ENCODE data around the gene CNGA3. TPM values are rescaled to one million over a fixed set of nuclear protein-coding genes. Genes with fewer than 3 reads are reported as not detected.

The CNGA3 gene
- total RNA-seq, 4 donors from 2014 or later: 0.25 to 0.47 TPM; not detected in 2

DNA sequence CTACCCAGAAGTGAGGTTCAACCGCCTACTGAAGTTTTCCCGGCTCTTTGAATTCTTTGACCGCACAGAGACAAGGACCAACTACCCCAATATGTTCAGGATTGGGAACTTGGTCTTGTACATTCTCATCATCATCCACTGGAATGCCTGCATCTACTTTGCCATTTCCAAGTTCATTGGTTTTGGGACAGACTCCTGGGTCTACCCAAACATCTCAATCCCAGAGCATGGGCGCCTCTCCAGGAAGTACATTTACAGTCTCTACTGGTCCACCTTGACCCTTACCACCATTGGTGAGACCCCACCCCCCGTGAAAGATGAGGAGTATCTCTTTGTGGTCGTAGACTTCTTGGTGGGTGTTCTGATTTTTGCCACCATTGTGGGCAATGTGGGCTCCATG, 49.7 kb downstream of the CNGA3 start:
- ATAC-seq (ENCODE audit: low FRiP score) (no peak), DNase-seq (ENCODE audit: low spot score) (no peak)
- TF ChIP-seq, protein P1, sequence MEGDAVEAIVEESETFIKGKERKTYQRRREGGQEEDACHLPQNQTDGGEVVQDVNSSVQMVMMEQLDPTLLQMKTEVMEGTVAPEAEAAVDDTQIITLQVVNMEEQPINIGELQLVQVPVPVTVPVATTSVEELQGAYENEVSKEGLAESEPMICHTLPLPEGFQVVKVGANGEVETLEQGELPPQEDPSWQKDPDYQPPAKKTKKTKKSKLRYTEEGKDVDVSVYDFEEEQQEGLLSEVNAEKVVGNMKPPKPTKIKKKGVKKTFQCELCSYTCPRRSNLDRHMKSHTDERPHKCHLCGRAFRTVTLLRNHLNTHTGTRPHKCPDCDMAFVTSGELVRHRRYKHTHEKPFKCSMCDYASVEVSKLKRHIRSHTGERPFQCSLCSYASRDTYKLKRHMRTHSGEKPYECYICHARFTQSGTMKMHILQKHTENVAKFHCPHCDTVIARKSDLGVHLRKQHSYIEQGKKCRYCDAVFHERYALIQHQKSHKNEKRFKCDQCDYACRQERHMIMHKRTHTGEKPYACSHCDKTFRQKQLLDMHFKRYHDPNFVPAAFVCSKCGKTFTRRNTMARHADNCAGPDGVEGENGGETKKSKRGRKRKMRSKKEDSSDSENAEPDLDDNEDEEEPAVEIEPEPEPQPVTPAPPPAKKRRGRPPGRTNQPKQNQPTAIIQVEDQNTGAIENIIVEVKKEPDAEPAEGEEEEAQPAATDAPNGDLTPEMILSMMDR (IDR thresholded peaks at IDR 0.05): no peak

DNA sequence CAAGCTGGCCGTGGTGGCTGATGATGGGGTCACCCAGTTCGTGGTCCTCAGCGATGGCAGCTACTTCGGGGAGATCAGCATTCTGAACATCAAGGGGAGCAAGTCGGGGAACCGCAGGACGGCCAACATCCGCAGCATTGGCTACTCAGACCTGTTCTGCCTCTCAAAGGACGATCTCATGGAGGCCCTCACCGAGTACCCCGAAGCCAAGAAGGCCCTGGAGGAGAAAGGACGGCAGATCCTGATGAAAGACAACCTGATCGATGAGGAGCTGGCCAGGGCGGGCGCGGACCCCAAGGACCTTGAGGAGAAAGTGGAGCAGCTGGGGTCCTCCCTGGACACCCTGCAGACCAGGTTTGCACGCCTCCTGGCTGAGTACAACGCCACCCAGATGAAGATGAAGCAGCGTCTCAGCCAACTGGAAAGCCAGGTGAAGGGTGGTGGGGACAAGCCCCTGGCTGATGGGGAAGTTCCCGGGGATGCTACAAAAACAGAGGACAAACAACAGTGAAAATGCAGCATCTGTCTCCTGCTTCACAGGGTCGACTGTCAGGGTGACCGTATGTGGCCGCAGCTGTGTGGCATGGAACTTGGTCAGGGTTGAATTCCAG, 50.6 kb downstream of the CNGA3 start:
- no peak for ATAC-seq (ENCODE audit: low FRiP score)
- TF ChIP-seq, protein P1 (IDR thresholded peaks at IDR 0.05): no peak
- DNase-seq (ENCODE audit: low spot score): no peak

DNA sequence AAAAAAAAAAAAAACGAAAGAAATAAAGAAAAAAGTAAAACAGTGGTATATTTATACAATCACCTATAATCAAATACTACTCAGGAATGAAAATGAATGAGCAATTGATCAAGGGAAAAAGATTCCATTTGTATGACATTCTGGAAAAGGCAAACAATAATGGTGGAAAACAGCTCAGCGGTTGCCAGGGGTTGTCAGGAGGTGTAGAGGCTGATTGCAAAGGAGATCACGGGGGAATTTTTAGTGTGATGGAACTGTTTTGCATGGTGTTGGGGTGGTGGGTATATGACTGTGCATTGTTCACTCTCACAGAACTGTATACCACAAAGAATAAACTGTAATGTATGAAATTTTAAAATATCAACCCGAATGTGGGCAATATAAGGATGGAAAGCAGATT, 52.9 kb downstream of the CNGA3 start:
- TF ChIP-seq, protein P1 (IDR thresholded peaks at IDR 0.05): no peak
- no peak for ATAC-seq (ENCODE audit: low FRiP score)
- no peak for DNase-seq (ENCODE audit: low spot score)

DNA sequence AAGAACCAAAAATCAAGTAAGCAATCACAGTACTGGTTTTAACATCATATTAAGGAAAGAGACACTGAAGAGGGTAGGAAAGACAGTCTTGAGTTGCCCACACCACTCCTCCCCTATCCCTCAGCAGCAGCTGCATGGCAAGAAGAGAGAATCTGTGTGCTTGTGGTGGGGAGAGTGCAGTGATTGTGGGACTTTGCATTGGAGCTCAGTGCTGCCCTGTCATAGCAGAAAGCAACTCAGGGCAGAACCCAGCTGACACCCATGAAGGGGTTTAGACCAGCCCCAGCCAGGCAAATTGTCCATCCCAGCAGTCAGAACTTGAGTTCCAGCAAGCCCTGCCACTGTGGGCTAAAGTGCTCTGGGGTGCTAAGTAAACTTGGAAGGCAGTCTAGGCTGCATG, 57.6 kb downstream of the CNGA3 start:
- DNase-seq (ENCODE audit: low spot score): no peak

DNA sequence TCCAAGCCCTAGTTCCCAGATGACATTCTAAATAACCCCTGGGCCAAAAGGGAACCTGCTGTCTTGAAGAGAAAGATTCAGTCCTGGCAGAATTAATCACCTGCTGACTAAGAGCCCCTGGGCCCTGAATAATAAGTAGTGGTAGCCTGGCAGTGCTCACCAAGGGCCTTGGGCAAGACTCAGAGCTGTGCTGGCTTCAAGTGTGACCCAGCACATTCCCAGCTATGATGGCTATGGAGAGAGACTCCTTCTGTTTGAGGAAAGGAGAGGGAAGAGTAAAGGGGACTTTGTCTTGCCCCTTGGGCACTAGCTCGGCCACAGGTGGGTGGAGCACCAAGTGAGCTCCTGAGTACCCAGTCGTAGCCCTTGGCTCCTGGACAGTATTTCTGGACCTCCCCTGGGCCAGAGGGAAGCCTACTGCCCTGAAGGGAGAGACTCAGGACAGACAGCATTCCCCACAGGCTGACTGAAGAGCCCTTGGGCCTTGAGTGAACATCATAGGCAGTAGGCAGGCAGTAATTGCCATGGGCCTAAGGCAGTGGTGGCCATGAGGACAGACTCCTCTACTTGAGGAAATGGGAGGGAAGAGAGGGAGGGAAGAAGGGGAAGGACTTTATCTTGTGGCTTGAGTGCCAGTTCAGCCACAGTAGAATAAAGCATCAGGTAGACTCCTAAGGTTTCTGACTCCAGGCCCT, 58.4 kb downstream of the CNGA3 start:
- ATAC-seq (ENCODE audit: low FRiP score) (no peak), DNase-seq (ENCODE audit: low spot score) (no peak)
- TF ChIP-seq, protein P1 (IDR thresholded peaks at IDR 0.05): no peak

More for the DNA sequence above, 57.6 kb downstream of the CNGA3 start:
- TF ChIP-seq, protein P1 (IDR thresholded peaks at IDR 0.05): no peak
- no peak for ATAC-seq (ENCODE audit: low FRiP score)

DNA sequence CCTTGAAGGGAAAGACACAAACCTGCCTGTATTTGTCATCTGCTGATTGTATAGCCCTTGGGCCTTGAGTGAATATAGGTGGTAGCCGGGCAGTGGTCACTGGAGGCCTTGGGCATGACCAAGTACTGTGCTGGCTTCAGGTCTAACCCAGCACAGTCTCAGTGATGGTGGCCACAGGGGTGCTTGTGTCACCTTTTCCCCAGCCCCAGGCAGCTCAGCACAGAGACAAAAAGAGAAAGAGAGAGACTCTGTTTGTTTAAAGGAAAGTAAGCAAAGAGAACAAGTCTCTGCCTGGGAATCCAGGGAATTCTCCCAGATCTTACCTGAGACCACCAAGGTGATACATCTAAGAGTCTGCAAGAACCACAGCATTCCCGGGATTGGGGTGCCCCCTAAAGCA, 59.0 kb downstream of the CNGA3 start:
- TF ChIP-seq, protein P1 (IDR thresholded peaks at IDR 0.05): no peak
- DNase-seq (ENCODE audit: low spot score): no peak
- ATAC-seq (ENCODE audit: low FRiP score): no peak

DNA sequence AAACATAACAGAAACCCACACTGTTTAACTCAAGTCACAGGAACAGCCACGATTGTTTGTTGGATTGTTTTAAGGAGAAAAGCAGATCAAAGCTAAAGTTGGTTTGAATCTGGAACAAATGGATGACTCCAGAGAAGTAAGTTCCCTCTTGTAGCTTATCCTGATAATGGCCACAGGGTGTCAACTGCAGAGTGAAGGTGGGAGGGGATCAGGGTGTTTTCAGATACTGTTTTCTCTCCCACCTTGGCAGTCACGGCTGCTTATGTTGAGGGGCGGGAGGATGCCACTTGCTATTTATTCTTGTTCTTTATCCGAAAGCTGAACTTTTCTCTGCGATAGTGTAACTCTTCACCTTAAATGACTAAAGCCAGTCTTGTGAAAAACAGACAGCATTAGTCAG, 61.9 kb downstream of the CNGA3 start:
- ATAC-seq (ENCODE audit: low FRiP score) (no peak), DNase-seq (ENCODE audit: low spot score) (no peak)
- TF ChIP-seq, protein P1 (IDR thresholded peaks at IDR 0.05): no peak
